Spleen (tissue), 11 donors: Measurements from ENCODE around the gene MEA1. TPM values are rescaled to one million over a fixed set of nuclear protein-coding genes. Genes with fewer than 3 reads are reported as not detected.

ENCODE experiments used
- DNase-seq: peaks from one replicate; pipeline ENCODE4 v3.0.0-alpha.2; 2020
- H3K27ac ChIP-seq, 8 donors: fragments of 200-600 bp; sonication (generic) in 7 of 8; 1 replicate in 4 of 8; 2 replicates in 4 of 8; pipeline versions ENCODE4 v1.5.0 to v1.8.0; 2016 to 2021; ENCODE audit warnings: inconsistent platforms in 4 of 8, mild to moderate bottlenecking in 4 of 8, moderate library complexity in 1 of 8
- H3K27me3 ChIP-seq, 7 donors: fragments of 200-600 bp; sonication (generic) in 6 of 7; replicated peaks in 1 of 7; 1 replicate in 4 of 7; 2 replicates in 3 of 7; pipeline versions ENCODE4 v1.5.0 to v1.8.0; 2016 to 2021; ENCODE audit warnings: inconsistent platforms in 3 of 7, mild to moderate bottlenecking in 1 of 7
- H3K36me3 ChIP-seq, 6 donors: fragments of 200-600 bp; sonication (generic) in 5 of 6; 1 replicate in 4 of 6; 2 replicates in 2 of 6; pipeline versions ENCODE4 v1.5.0 to v1.8.0; 2016 to 2021; ENCODE audit warnings: inconsistent platforms in 2 of 6
- H3K4me1 ChIP-seq, 6 donors: fragments of 200-600 bp; sonication (generic) in 5 of 6; 1 replicate in 3 of 6; 2 replicates in 3 of 6; pipeline versions ENCODE4 v1.5.0 to v1.8.0; 2016 to 2021; ENCODE audit warnings: inconsistent platforms in 3 of 6
- H3K4me3 ChIP-seq, 8 donors: fragments of 200-600 bp; sonication (generic) in 7 of 8; 1 replicate in 4 of 8; 2 replicates in 4 of 8; pipeline versions ENCODE4 v1.5.0 to v1.8.0; 2016 to 2021; ENCODE audit warnings: inconsistent platforms in 4 of 8, mild to moderate bottlenecking in 4 of 8, moderate library complexity in 2 of 8
- H3K9me3 ChIP-seq, 8 donors: fragments of 200-600 bp; sonication (generic) in 7 of 8; 1 replicate in 4 of 8; 2 replicates in 4 of 8; pipeline versions ENCODE4 v1.5.0 to v1.8.0; 2016 to 2021; ENCODE audit warnings: inconsistent platforms in 4 of 8
- POLR2A ChIP-seq, 3 donors: fragments of 450-650 bp; IDR thresholded peaks; one replicate each; pipeline ENCODE4 v1.5.1; 2017; ENCODE audit warnings: antibody characterized with exemption in 3 of 3, mild to moderate bottlenecking in 1 of 3
- POLR2AphosphoS5 ChIP-seq, 3 donors: sonication (generic); formaldehyde crosslinking; IDR thresholded peaks; one replicate each; pipeline ENCODE4 v1.5.1; 2017; ENCODE audit warnings: antibody characterized with exemption in 3 of 3
- WGBS, 5 donors: extraction: QIAGEN DNeasy Blood & Tissue Kit in 3 of 5; methylation state at CpG; one replicate each; pipeline versions ENCODE4 v1.1.5 to v1.1.7; 2013 to 2018; 5-methylcytosine and 5-hydroxymethylcytosine counted together
- intact Hi-C: fragments of 100-400 bp; cut with DNase I; formaldehyde crosslinking; loops from one replicate; pipeline ENCODE4 v1.15.0; 2023; ENCODE audit warnings: low total_unique reads
- polyA plus RNA-seq, 3 donors: library from polyadenylated mRNA; stranded (reverse); fragments of 200-250 nt; gene quantifications; one replicate each; pipeline ENCODE4 v1.2.1, GENCODE V29; 2013
- total RNA-seq, 7 donors: library from RNA; depleted of rRNA in 3 of 7; stranded (reverse); fragments of >200 nt in 3 of 7; fragmentation: NEBNext Ultra II Directional in 4 of 7; extraction: Animal tissue kit (Norgen Biotek cat#: 25700) in 4 of 7; gene quantifications; one replicate each; pipeline versions ENCODE4 v1.1.0 to v1.2.1, GENCODE V29; 2016 to 2021
- TF ChIP-seq, protein P1 (sequence below), 11 experiments: fragments of 200-600 bp in 7 of 11; fragments of 450-650 bp in 4 of 11; sonication (generic) in 4 of 11; IDR thresholded peaks in 8 of 11; conservative IDR thresholded peaks in 3 of 11; 1 replicate in 7 of 11; 2 replicates in 4 of 11; pipeline versions ENCODE4 v1.4.0 to v1.8.0; 2016 to 2021; ENCODE audit warnings: antibody characterized with exemption in 11 of 11, inconsistent platforms in 4 of 11, mild to moderate bottlenecking in 1 of 11
- donor health status: healthy with polysubstance abuse.
- donor health status: DM: no; HTN: no; CAD: no; lungs with moderate emphysema.
- donor health status: DM: no; HTN: no; CAD: no.
- donor health status: Bipolar disorder and iron deficiency.
- donor health status: healthy.
- donor health status: DM: no; HTN: no; CAD: no.
- donor health status: DM: yes; HTN: yes; CAD: no.

The MEA1 gene
- total and polyA plus RNA-seq, 10 donors = 33.3 to 89.4 (median 43.4) TPM

DNA sequence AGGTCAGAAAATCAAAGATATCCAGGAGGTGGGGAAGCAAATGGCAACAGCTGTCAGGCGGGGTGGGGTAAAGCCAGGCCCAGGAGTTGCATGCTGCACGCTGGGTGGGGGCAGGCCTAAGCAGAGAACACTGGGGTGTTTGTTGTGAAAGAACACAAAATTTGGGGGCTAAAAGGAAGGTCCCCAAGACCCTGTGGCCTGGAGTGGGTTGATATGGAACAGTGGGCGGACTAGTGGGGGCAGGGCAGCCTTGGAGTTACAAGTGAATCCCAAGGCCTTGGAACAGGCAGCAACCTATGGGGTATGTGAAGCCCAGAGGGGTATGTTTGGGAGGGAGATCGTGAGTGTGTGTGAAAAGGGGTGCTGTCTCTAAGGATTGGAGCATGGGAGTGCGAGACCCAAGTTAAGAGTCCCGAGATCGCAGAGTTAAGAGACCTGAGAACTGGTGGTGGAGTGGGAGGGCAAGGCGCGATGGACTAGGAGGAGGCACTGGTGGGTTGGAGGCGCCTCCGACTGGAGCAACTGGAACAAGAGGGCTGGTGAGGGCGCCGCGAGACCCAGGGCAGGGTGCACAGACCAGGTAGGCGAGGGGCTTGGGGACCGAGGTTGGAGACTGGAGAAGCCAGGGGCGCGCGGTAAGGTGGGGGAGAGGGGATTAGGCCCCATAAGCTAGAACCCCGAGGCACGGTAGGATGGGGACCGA lies 39.2 kb upstream of the MEA1 start:
- no peak for DNase-seq
- H3K4me1 ChIP-seq = peaks cover 10 to 60% (median 29%) of the 10 kb centered on the region in 6 donors
- intact Hi-C loops = no loop called here
- H3K27ac ChIP-seq = peak overlapping the region; percentile 83 to 95 (median 92)
- H3K27me3 ChIP-seq = no peaks in the 10 kb centered on the region
- H3K9me3 ChIP-seq = no peaks in the 10 kb centered on the region
- peaks cover 0 to 78% (median 48%) of the 10 kb centered on the region in 6 donors for H3K36me3 ChIP-seq
- no peak for TF ChIP-seq POLR2AphosphoS5 (IDR thresholded peaks at IDR 0.05)
- TF ChIP-seq, protein P1, sequence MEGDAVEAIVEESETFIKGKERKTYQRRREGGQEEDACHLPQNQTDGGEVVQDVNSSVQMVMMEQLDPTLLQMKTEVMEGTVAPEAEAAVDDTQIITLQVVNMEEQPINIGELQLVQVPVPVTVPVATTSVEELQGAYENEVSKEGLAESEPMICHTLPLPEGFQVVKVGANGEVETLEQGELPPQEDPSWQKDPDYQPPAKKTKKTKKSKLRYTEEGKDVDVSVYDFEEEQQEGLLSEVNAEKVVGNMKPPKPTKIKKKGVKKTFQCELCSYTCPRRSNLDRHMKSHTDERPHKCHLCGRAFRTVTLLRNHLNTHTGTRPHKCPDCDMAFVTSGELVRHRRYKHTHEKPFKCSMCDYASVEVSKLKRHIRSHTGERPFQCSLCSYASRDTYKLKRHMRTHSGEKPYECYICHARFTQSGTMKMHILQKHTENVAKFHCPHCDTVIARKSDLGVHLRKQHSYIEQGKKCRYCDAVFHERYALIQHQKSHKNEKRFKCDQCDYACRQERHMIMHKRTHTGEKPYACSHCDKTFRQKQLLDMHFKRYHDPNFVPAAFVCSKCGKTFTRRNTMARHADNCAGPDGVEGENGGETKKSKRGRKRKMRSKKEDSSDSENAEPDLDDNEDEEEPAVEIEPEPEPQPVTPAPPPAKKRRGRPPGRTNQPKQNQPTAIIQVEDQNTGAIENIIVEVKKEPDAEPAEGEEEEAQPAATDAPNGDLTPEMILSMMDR (IDR thresholded peaks at IDR 0.05 in 8 of 11, conservative IDR thresholded peaks at IDR 0.05 in 3 of 11) = no peak
- TF ChIP-seq POLR2A (IDR thresholded peaks at IDR 0.05) = no peak
- peak overlapping the region; percentile 61 to 86 (median 78) for H3K4me3 ChIP-seq
- 13 to 17% (median 16%) methylated on average over 21 to 22 of the region's 22 CpGs for WGBS, 5 donors

DNA sequence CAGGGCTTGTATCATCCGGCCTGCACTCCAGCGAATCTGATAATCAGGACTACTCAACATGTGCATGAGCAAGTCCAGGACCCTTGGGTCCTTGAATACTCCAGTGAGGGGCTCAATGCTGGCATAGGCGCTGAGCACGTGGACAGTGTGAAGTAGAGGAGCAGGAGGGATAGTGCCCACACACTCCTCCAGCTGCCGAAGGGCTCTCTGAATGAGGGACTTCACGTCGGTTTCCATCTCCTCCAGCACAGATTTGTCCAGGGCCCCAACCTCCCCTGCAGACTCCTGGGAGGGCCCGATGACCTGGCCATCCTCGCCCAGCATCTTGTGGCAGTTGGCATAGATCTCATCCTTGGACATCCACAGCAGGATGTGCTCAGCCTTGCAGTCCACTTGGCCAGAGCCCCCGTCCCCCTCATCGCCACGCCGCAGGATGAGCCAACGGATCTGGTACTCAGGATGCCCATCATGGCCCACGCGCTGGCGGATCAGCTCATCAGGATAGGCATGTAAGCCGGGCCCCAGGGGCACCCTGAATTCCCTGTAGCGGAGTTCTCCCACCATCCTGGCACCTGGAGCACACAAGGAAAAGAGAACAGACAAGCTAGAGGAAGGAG lies 38.6 kb upstream of the MEA1 start:
- H3K27me3 ChIP-seq = no peaks in the 10 kb centered on the region
- peak overlapping the region in 3 of 8 donors; percentile 76 to 81 (median 76) for H3K4me3 ChIP-seq
- intact Hi-C loops = no loop called here
- peaks cover 9 to 54% (median 26%) of the 10 kb centered on the region in 6 donors for H3K4me1 ChIP-seq
- 87 to 90% (median 89%) methylated on average over 17 to 19 of the region's 19 CpGs for WGBS, 5 donors
- TF ChIP-seq POLR2AphosphoS5 (IDR thresholded peaks at IDR 0.05) = peak in 1 of 3 donors; percentile 19
- TF ChIP-seq, protein P1 (IDR thresholded peaks at IDR 0.05 in 8 of 11, conservative IDR thresholded peaks at IDR 0.05 in 3 of 11) = no peak
- peak overlapping the region in 7 of 8 donors; percentile 91 to 95 (median 93) for H3K27ac ChIP-seq
- peaks cover 0 to 78% (median 45%) of the 10 kb centered on the region in 6 donors for H3K36me3 ChIP-seq
- no peak for DNase-seq
- H3K9me3 ChIP-seq = no peaks in the 10 kb centered on the region

DNA sequence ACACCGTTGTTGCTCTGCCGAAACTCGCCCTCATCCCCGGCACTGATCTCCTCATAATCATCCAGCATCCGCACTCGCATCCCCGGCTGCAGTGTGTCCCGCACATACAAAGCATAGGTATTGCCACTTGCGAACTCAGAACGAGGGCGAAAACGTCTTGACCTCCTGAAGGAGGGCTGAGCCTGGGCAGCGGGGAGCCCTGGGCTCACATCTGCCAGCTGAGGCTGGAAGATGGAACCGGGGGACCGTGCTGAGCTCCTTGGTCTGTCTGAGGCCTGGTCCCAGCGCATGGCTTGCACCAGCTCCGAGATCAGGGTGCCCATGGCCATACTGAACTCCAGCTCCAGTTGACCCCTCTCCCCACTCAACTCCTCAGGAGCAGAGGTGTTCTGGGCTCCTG lies 37.2 kb upstream of the MEA1 start:
- Histone ChIP-seq H3K9me3 (no peaks in the 10 kb centered on the region), H3K4me3 (no peak overlapping the region), H3K36me3 (peaks cover 0 to 78% (median 44%) of the 10 kb centered on the region in 6 donors), H3K27ac (no peak overlapping the region), H3K27me3 (no peaks in the 10 kb centered on the region), H3K4me1 (peaks cover 9 to 43% (median 26%) of the 10 kb centered on the region in 6 donors)
- 94 to 97% (median 96%) methylated on average over 12 to 17 of the region's 17 CpGs for WGBS, 5 donors
- TF ChIP-seq POLR2A (IDR thresholded peaks at IDR 0.05) (no peak), POLR2AphosphoS5 (IDR thresholded peaks at IDR 0.05) (peak in 1 of 3 donors; percentile 33)
- TF ChIP-seq, protein P1 (IDR thresholded peaks at IDR 0.05 in 8 of 11, conservative IDR thresholded peaks at IDR 0.05 in 3 of 11) = no peak
- intact Hi-C loops = no loop called here
- DNase-seq = no peak

DNA sequence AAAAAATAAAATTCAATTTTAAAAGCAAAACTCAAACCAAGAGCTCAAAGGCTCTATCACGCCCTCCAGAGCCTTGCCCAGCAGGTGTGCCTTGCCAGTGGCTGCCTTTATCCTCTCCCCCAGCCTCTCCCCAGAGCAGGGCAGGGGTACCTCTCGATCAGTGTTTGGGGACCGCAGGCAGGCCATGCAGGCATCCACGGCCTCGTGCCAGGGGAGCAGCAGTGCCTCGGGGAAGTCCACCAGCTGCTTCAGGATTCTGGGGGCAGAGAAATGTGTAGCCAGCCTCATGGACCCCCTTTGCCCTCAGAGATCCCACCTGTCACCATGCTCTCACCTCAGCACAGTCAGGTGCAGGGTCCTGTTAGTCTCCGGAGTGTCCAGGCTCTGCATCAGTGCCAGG lies 34.3 kb upstream of the MEA1 start:
- H3K27ac ChIP-seq = no peak overlapping the region
- DNase-seq = no peak
- H3K4me3 ChIP-seq = no peak overlapping the region
- intact Hi-C loops = no loop called here
- TF ChIP-seq POLR2AphosphoS5 (IDR thresholded peaks at IDR 0.05) (peak in 1 of 3 donors; percentile 5), POLR2A (IDR thresholded peaks at IDR 0.05) (no peak)
- no peaks in the 10 kb centered on the region for H3K27me3 ChIP-seq
- 84 to 96% (median 92%) methylated on average over 3 to 7 of the region's 7 CpGs for WGBS, 5 donors
- H3K4me1 ChIP-seq = peaks cover 5 to 25% (median 16%) of the 10 kb centered on the region in 6 donors
- no peaks in the 10 kb centered on the region for H3K9me3 ChIP-seq
- peaks cover 0 to 93% (median 59%) of the 10 kb centered on the region in 6 donors for H3K36me3 ChIP-seq
